HEK293 (cell line): Measurements from ENCODE around the gene CDH6.

Experiments used
- CTCF ChIA-PET: fragments of 350-600 bp; formaldehyde crosslinking; extraction: SDS; loops from one replicate; lab custom pipeline; 2021; ENCODE audit warnings: antibody characterized with exemption; lab: Yijun Ruan, JAX
- POLR2A ChIA-PET: fragments of 300-600 bp; formaldehyde crosslinking; extraction: SDS; loops from one replicate; lab custom pipeline; 2020; ENCODE audit warnings: antibody characterized with exemption, inconsistent platforms; lab: Yijun Ruan, JAX
- H3K27ac ChIP-seq: fragments of 200-500 bp; sonication (Bioruptor generic); 2 replicates; pipeline ENCODE4 v1.5.1; 2014; ENCODE audit warnings: low read depth, low read length, control low read depth, inconsistent platforms; ENCODE audit errors: extremely low read depth
- H3K36me3 ChIP-seq, 2 experiments: fragments of 200-500 bp in 1 of 2; sonication (Bioruptor generic) in 1 of 2; 1 replicate in 1 of 2; 2 replicates in 1 of 2; pipeline ENCODE4 v1.5.1; 2014 to 2017; ENCODE audit warnings: inconsistent platforms in 2 of 2, low read length in 2 of 2; ENCODE audit not compliant: control insufficient read depth in 2 of 2, insufficient read depth in 1 of 2
- H3K4me1 ChIP-seq: fragments of 200-500 bp; sonication (Bioruptor generic); 2 replicates; pipeline ENCODE4 v1.5.1; 2014; ENCODE audit warnings: mild to moderate bottlenecking, low read length, inconsistent platforms; ENCODE audit not compliant: control insufficient read depth, insufficient read depth
- H3K4me3 ChIP-seq: 2 replicates; pipeline ENCODE4 v1.5.1; 2011; ENCODE audit warnings: low read depth, mild to moderate bottlenecking, control low read depth, low read length, moderate library complexity
- H3K9me3 ChIP-seq: fragments of 200-500 bp; sonication (Bioruptor generic); 2 replicates; pipeline ENCODE4 v1.5.1; 2014; ENCODE audit warnings: low read depth, low read length, inconsistent platforms; ENCODE audit not compliant: control insufficient read depth, insufficient read depth
- GLI2 ChIP-seq: fragments of 450-650 bp; formaldehyde crosslinking; IDR thresholded peaks from 2 replicates; pipeline ENCODE4; 2017; ENCODE audit warnings: missing biosample characterization, missing genetic modification characterization, low read depth, borderline replicate concordance
- GLI4 ChIP-seq: fragments of 450-650 bp; formaldehyde crosslinking; IDR thresholded peaks from 2 replicates; pipeline ENCODE4 v1.5.1; 2016; ENCODE audit warnings: missing biosample characterization, missing genetic modification characterization
- GLIS1 ChIP-seq: fragments of 450-650 bp; formaldehyde crosslinking; IDR thresholded peaks from 2 replicates; pipeline ENCODE4 v1.5.1; 2016; ENCODE audit warnings: missing biosample characterization, missing genetic modification characterization
- GLIS2 ChIP-seq: fragments of 450-650 bp; formaldehyde crosslinking; IDR thresholded peaks from 2 replicates; pipeline ENCODE4 v1.5.1; 2016; ENCODE audit warnings: missing biosample characterization, missing genetic modification characterization
- HOXC10 ChIP-seq: sonication (generic); formaldehyde crosslinking; IDR thresholded peaks from 2 replicates; pipeline ENCODE4 v1.8.1; 2023; ENCODE audit warnings: mild to moderate bottlenecking, missing genetic modification reagents
- ZBTB11 ChIP-seq: fragments of 450-650 bp; formaldehyde crosslinking; conservative IDR thresholded peaks from 2 replicates; pipeline ENCODE4 v1.5.1; 2016; ENCODE audit warnings: low read depth, missing biosample characterization, missing genetic modification characterization
- ZNF138 ChIP-seq: fragments of 450-650 bp; formaldehyde crosslinking; IDR thresholded peaks from 2 replicates; pipeline ENCODE4 v1.5.1; 2016; ENCODE audit warnings: missing biosample characterization, missing genetic modification characterization, borderline replicate concordance
- ZNF174 ChIP-seq: fragments of 450-650 bp; formaldehyde crosslinking; IDR thresholded peaks from 2 replicates; pipeline ENCODE4 v1.5.0; 2017; ENCODE audit warnings: missing biosample characterization, mild to moderate bottlenecking, missing genetic modification characterization
- ZNF311 ChIP-seq: fragments of 450-650 bp; formaldehyde crosslinking; IDR thresholded peaks from 2 replicates; pipeline ENCODE4 v1.5.1; 2017; ENCODE audit warnings: missing biosample characterization, missing genetic modification characterization, borderline replicate concordance
- ZNF362 ChIP-seq: fragments of 450-650 bp; formaldehyde crosslinking; IDR thresholded peaks from 2 replicates; pipeline ENCODE4 v1.5.1; 2016; ENCODE audit warnings: missing biosample characterization, missing genetic modification characterization
- ZNF366 ChIP-seq: fragments of 450-650 bp; formaldehyde crosslinking; conservative IDR thresholded peaks from 2 replicates; pipeline ENCODE4 v1.5.1; 2016; ENCODE audit warnings: missing biosample characterization, missing genetic modification characterization
- ZNF626 ChIP-seq: fragments of 450-650 bp; sonication (Bioruptor Pico); formaldehyde crosslinking; IDR thresholded peaks from 2 replicates; pipeline ENCODE4 v1.5.1; 2018; ENCODE audit warnings: missing biosample characterization, missing genetic modification characterization, inconsistent platforms
- ZNF785 ChIP-seq: fragments of 450-650 bp; formaldehyde crosslinking; IDR thresholded peaks from 2 replicates; pipeline ENCODE4 v1.5.1; 2016; ENCODE audit warnings: missing biosample characterization, missing genetic modification characterization
- ZSCAN4 ChIP-seq: fragments of 450-650 bp; formaldehyde crosslinking; IDR thresholded peaks from 2 replicates; pipeline ENCODE4 v1.5.1; 2017; ENCODE audit warnings: missing biosample characterization, missing genetic modification characterization
- TF ChIP-seq, protein P1 (sequence below): fragments of 450-650 bp; IDR thresholded peaks from 2 replicates; pipeline ENCODE4 v1.5.1; 2018; ENCODE audit warnings: missing biosample characterization, mild to moderate bottlenecking, missing genetic modification characterization
- TF ChIP-seq, protein P2 (sequence below): fragments of 450-650 bp; formaldehyde crosslinking; conservative IDR thresholded peaks from 2 replicates; pipeline ENCODE4 v1.5.1; 2016; ENCODE audit warnings: low read depth, missing biosample characterization, missing genetic modification characterization
- TF ChIP-seq, protein P3 (sequence below): fragments of 450-650 bp; IDR thresholded peaks from 2 replicates; pipeline ENCODE4 v1.5.1; 2018; ENCODE audit warnings: missing biosample characterization, missing genetic modification characterization

CDH6 gene

GRCh38 chr5:31365776-31366175 is 172.3 kb downstream of the CDH6 start (continued):
- TF ChIP-seq, protein P1, sequence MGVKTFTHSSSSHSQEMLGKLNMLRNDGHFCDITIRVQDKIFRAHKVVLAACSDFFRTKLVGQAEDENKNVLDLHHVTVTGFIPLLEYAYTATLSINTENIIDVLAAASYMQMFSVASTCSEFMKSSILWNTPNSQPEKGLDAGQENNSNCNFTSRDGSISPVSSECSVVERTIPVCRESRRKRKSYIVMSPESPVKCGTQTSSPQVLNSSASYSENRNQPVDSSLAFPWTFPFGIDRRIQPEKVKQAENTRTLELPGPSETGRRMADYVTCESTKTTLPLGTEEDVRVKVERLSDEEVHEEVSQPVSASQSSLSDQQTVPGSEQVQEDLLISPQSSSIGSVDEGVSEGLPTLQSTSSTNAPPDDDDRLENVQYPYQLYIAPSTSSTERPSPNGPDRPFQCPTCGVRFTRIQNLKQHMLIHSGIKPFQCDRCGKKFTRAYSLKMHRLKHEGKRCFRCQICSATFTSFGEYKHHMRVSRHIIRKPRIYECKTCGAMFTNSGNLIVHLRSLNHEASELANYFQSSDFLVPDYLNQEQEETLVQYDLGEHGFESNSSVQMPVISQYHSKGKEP (tag by site-specific recombination), result no peak
- TF ChIP-seq ZNF311 (tag by site-specific recombination) (no peak), ZNF366 (no peak)
- TF ChIP-seq, all 188 proteins: peak for 0

DNA sequence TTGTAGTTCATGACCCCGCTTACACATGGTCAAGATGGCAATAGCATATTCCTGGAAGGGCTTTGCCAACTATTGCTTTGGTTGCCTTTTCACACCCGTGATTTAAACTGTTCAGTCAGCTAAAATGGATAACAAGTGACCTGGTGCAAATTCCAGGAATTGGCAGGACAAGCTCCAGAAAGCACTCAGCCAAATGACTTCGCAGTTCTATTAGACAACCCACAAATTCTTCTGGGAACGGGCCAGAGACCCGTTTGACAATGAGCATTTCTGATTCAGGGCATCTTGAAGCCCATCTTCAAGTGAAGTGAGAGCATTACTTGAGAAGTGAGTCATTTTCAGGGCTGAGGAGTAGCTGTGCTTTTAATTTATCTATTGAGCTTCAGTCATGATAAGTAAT is 173.5 kb downstream of the CDH6 start:
- H3K9me3 ChIP-seq, result no peaks in the 10 kb centered on the region
- ChIA-PET POLR2A (no interaction called here), CTCF (no interaction called here)
- H3K27ac ChIP-seq, result no peak overlapping the region
- no peak for TF ChIP-seq HOXC10
- no peak for TF ChIP-seq ZNF138 (tag by site-specific recombination)
- TF ChIP-seq GLI2, result no peak
- TF ChIP-seq, protein P2, sequence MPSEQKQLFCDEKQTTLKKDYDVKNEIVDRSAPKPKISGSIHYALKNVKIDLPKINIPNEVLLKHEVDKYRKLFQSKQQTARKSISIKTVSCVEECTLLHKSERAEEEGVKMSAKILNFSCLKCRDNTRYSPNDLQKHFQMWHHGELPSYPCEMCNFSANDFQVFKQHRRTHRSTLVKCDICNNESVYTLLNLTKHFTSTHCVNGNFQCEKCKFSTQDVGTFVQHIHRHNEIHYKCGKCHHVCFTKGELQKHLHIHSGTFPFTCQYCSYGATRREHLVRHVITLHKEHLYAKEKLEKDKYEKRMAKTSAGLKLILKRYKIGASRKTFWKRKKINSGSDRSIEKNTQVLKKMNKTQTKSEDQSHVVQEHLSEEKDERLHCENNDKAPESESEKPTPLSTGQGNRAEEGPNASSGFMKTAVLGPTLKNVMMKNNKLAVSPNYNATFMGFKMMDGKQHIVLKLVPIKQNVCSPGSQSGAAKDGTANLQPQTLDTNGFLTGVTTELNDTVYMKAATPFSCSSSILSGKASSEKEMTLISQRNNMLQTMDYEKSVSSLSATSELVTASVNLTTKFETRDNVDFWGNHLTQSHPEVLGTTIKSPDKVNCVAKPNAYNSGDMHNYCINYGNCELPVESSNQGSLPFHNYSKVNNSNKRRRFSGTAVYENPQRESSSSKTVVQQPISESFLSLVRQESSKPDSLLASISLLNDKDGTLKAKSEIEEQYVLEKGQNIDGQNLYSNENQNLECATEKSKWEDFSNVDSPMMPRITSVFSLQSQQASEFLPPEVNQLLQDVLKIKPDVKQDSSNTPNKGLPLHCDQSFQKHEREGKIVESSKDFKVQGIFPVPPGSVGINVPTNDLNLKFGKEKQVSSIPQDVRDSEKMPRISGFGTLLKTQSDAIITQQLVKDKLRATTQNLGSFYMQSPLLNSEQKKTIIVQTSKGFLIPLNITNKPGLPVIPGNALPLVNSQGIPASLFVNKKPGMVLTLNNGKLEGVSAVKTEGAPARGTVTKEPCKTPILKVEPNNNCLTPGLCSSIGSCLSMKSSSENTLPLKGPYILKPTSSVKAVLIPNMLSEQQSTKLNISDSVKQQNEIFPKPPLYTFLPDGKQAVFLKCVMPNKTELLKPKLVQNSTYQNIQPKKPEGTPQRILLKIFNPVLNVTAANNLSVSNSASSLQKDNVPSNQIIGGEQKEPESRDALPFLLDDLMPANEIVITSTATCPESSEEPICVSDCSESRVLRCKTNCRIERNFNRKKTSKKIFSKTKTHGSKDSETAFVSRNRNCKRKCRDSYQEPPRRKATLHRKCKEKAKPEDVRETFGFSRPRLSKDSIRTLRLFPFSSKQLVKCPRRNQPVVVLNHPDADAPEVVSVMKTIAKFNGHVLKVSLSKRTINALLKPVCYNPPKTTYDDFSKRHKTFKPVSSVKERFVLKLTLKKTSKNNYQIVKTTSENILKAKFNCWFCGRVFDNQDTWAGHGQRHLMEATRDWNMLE (tag by site-specific recombination), result no peak
- no peak for TF ChIP-seq ZNF626 (tag by site-specific recombination)
- no peak for TF ChIP-seq GLIS2
- no peak for TF ChIP-seq ZNF174 (tag by site-specific recombination)
- TF ChIP-seq, protein P3, sequence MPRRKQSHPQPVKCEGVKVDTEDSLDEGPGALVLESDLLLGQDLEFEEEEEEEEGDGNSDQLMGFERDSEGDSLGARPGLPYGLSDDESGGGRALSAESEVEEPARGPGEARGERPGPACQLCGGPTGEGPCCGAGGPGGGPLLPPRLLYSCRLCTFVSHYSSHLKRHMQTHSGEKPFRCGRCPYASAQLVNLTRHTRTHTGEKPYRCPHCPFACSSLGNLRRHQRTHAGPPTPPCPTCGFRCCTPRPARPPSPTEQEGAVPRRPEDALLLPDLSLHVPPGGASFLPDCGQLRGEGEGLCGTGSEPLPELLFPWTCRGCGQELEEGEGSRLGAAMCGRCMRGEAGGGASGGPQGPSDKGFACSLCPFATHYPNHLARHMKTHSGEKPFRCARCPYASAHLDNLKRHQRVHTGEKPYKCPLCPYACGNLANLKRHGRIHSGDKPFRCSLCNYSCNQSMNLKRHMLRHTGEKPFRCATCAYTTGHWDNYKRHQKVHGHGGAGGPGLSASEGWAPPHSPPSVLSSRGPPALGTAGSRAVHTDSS (tag by site-specific recombination), result no peak
- no peak for TF ChIP-seq GLIS1 (tag by site-specific recombination)
- no peak for TF ChIP-seq GLI4 (tag by site-specific recombination)
- no peak for TF ChIP-seq ZBTB11 (tag by site-specific recombination)
- no peak for TF ChIP-seq ZNF785 (tag by site-specific recombination)
- TF ChIP-seq ZNF362 (tag by site-specific recombination), result no peak
- TF ChIP-seq ZSCAN4 (tag by site-specific recombination), result no peak
- no peaks in the 10 kb centered on the region for H3K36me3 ChIP-seq
- H3K4me3 ChIP-seq, result no peak overlapping the region
- H3K4me1 ChIP-seq, result no peaks in the 10 kb centered on the region
